ENCODE measurements around the gene TMEM38A.

Gene TMEM38A

DNA sequence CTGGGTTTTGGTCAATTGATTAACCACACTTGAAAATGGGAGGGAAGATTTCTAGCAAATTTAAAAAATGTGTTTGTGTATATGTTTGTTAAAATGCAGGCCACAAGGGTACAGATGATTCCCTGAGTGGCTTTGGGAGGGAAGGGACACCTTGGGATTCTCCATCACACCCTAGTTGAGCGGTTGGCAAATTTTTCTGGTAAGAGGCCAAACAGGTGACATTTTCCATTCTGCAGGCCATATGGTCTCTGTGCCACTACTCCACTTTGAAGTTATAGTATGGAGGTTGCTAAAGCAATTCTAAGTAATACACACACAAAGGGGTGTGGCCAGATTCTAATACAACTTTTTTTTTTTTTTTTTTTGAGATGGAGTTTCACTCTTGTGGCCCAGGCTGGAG lies 20.0 kb upstream of the TMEM38A start (continued):
- TF ChIP-seq ZNF830 (tag by site-specific recombination; IDR thresholded peaks at IDR 0.05; ENCODE audit: low read depth): no peak
- no peak for TF ChIP-seq ZSCAN23 (tag by site-specific recombination; IDR thresholded peaks at IDR 0.05)
- TF ChIP-seq ZNF785 (tag by site-specific recombination; IDR thresholded peaks at IDR 0.05): no peak
- no peak for TF ChIP-seq ZNF16 (tag by site-specific recombination; IDR thresholded peaks at IDR 0.05; ENCODE audit: low read depth)
- no peak for TF ChIP-seq ZNF223 (tag by site-specific recombination; IDR thresholded peaks at IDR 0.05)
- no peak for TF ChIP-seq ZNF221 (tag by site-specific recombination; IDR thresholded peaks at IDR 0.05; ENCODE audit: borderline replicate concordance)
- TF ChIP-seq ZNF133 (tag by site-specific recombination; IDR thresholded peaks at IDR 0.05): no peak
- TF ChIP-seq ZNF155 (tag by site-specific recombination; IDR thresholded peaks at IDR 0.05): no peak
- TF ChIP-seq ZNF311 (tag by site-specific recombination; IDR thresholded peaks at IDR 0.05; ENCODE audit: borderline replicate concordance): no peak
- TF ChIP-seq ZNF549 (tag by site-specific recombination; IDR thresholded peaks at IDR 0.05): no peak
- TF ChIP-seq ZNF184 (tag by site-specific recombination; IDR thresholded peaks at IDR 0.05): no peak
- TF ChIP-seq, protein P1, sequence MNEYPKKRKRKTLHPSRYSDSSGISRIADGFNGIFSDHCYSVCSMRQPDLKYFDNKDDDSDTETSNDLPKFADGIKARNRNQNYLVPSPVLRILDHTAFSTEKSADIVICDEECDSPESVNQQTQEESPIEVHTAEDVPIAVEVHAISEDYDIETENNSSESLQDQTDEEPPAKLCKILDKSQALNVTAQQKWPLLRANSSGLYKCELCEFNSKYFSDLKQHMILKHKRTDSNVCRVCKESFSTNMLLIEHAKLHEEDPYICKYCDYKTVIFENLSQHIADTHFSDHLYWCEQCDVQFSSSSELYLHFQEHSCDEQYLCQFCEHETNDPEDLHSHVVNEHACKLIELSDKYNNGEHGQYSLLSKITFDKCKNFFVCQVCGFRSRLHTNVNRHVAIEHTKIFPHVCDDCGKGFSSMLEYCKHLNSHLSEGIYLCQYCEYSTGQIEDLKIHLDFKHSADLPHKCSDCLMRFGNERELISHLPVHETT (tag by site-specific recombination; IDR thresholded peaks at IDR 0.05): no peak
- TF ChIP-seq MEIS1 (CRISPR knock-in tag; IDR thresholded peaks at IDR 0.05; ENCODE audit: borderline replicate concordance): no peak
- TF ChIP-seq, protein P2, sequence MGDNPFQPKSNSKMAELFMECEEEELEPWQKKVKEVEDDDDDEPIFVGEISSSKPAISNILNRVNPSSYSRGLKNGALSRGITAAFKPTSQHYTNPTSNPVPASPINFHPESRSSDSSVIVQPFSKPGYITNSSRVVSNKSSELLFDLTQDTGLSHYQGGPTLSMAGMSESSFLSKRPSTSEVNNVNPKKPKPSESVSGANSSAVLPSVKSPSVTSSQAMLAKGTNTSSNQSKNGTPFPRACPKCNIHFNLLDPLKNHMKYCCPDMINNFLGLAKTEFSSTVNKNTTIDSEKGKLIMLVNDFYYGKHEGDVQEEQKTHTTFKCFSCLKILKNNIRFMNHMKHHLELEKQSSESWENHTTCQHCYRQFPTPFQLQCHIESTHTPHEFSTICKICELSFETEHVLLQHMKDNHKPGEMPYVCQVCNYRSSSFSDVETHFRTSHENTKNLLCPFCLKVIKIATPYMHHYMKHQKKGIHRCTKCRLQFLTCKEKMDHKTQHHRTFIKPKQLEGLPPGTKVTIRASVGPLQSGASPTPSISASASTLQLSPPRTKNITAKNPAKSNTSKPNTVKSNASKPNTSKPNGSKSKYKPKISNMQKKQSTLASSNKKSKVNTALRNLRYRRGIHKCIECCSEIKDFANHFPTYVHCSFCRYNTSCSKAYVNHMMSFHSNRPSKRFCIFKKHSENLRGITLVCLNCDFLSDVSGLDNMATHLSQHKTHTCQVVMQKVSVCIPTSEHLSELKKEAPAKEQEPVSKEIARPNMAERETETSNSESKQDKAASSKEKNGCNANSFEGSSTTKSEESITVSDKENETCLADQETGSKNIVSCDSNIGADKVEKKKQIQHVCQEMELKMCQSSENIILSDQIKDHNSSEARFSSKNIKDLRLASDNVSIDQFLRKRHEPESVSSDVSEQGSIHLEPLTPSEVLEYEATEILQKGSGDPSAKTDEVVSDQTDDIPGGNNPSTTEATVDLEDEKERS (tag by site-specific recombination; IDR thresholded peaks at IDR 0.05): no peak
- TF ChIP-seq ZNF140 (tag by site-specific recombination; IDR thresholded peaks at IDR 0.05): no peak

DNA sequence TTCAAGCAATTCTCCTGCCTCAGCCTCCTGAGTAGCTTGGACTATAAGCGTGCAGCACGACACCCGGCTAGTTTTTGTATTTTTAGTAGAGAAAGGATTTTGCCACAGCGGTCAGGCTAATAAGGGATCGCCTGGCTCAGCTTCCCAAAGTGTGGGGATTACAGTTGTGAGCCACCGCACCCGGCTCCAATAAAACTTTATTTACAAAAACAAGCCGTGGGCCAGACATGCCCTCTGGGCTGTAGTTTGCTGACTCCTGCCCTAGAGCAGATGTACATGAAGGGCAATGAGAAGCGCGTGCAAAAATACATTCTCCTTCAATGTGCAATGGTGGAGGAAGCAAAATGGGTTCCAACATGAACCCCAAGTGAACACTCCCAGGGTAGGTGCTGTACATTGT lies 19.2 kb upstream of the TMEM38A start:
- ChIA-PET POLR2A (no interaction called here), CTCF (no interaction called here)
- Histone ChIP-seq H3K4me1 (ENCODE audit: control insufficient read depth, insufficient read depth, low read length) (no peaks in the 10 kb centered on the region), H3K36me3 (ENCODE audit: control insufficient read depth in 2 of 2, insufficient read depth in 1 of 2, low read length in 2 of 2) (peaks cover 47 to 61% of the 10 kb centered on the region in 2 experiments), H3K4me3 (ENCODE audit: low read depth, low read length) (no peak overlapping the region), H3K9me3 (ENCODE audit: control insufficient read depth, insufficient read depth, low read depth, low read length) (no peaks in the 10 kb centered on the region), H3K27ac (ENCODE audit: extremely low read depth, low read depth, low read length) (no peak overlapping the region)
- TF ChIP-seq ZNF473 (tag by site-specific recombination; IDR thresholded peaks at IDR 0.05) (no peak), ZNF785 (tag by site-specific recombination; IDR thresholded peaks at IDR 0.05) (no peak), ZNF121 (tag by site-specific recombination; IDR thresholded peaks at IDR 0.05) (no peak), ZNF350 (tag by site-specific recombination; IDR thresholded peaks at IDR 0.05) (no peak), ZNF530 (tag by site-specific recombination; IDR thresholded peaks at IDR 0.05; ENCODE audit: low read depth) (no peak), ZSCAN16 (tag by site-specific recombination; IDR thresholded peaks at IDR 0.05) (no peak), FEZF1 (tag by site-specific recombination; IDR thresholded peaks at IDR 0.05) (no peak), ZNF629 (tag by site-specific recombination; IDR thresholded peaks at IDR 0.05) (no peak), ZNF302 (tag by site-specific recombination; IDR thresholded peaks at IDR 0.05; ENCODE audit: low read depth) (no peak), YY1 (tag by site-specific recombination; IDR thresholded peaks at IDR 0.05) (no peak), IKZF3 (tag by site-specific recombination; IDR thresholded peaks at IDR 0.05) (no peak), ZNF140 (tag by site-specific recombination; IDR thresholded peaks at IDR 0.05) (no peak)
- TF ChIP-seq, protein P3, sequence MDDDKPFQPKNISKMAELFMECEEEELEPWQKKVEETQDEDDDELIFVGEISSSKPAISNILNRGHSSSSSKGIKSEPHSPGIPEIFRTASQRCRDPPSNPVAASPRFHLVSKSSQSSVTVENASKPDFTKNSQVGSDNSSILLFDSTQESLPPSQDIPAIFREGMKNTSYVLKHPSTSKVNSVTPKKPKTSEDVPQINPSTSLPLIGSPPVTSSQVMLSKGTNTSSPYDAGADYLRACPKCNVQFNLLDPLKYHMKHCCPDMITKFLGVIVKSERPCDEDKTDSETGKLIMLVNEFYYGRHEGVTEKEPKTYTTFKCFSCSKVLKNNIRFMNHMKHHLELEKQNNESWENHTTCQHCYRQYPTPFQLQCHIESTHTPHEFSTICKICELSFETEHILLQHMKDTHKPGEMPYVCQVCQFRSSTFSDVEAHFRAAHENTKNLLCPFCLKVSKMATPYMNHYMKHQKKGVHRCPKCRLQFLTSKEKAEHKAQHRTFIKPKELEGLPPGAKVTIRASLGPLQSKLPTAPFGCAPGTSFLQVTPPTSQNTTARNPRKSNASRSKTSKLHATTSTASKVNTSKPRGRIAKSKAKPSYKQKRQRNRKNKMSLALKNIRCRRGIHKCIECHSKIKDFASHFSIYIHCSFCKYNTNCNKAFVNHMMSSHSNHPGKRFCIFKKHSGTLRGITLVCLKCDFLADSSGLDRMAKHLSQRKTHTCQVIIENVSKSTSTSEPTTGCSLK (tag by site-specific recombination; IDR thresholded peaks at IDR 0.05): no peak
- TF ChIP-seq, protein P4, sequence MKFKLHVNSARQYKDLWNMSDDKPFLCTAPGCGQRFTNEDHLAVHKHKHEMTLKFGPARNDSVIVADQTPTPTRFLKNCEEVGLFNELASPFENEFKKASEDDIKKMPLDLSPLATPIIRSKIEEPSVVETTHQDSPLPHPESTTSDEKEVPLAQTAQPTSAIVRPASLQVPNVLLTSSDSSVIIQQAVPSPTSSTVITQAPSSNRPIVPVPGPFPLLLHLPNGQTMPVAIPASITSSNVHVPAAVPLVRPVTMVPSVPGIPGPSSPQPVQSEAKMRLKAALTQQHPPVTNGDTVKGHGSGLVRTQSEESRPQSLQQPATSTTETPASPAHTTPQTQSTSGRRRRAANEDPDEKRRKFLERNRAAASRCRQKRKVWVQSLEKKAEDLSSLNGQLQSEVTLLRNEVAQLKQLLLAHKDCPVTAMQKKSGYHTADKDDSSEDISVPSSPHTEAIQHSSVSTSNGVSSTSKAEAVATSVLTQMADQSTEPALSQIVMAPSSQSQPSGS (tag by site-specific recombination; IDR thresholded peaks at IDR 0.05; ENCODE audit: low read depth): no peak

All from HEK293 (cell line).